ENCODE measurements around the gene ASCC3.

ASCC3 gene

GRCh38 chr6:100493206-100493888, 387.8 kb downstream of the ASCC3 start:
- no peaks in the 10 kb centered on the region for H3K4me1 Mint-ChIP-seq (ENCODE audit: low read depth)
- no peak overlapping the region for H3K27ac Mint-ChIP-seq
- peaks cover 35% of the 10 kb centered on the region for H3K27me3 Mint-ChIP-seq (ENCODE audit: low read depth)
- H3K36me3 Mint-ChIP-seq (ENCODE audit: low read depth) = no peaks in the 10 kb centered on the region
- no peak overlapping the region for H3K4me3 Mint-ChIP-seq
- H3K9me3 Mint-ChIP-seq = no peaks in the 10 kb centered on the region

DNA sequence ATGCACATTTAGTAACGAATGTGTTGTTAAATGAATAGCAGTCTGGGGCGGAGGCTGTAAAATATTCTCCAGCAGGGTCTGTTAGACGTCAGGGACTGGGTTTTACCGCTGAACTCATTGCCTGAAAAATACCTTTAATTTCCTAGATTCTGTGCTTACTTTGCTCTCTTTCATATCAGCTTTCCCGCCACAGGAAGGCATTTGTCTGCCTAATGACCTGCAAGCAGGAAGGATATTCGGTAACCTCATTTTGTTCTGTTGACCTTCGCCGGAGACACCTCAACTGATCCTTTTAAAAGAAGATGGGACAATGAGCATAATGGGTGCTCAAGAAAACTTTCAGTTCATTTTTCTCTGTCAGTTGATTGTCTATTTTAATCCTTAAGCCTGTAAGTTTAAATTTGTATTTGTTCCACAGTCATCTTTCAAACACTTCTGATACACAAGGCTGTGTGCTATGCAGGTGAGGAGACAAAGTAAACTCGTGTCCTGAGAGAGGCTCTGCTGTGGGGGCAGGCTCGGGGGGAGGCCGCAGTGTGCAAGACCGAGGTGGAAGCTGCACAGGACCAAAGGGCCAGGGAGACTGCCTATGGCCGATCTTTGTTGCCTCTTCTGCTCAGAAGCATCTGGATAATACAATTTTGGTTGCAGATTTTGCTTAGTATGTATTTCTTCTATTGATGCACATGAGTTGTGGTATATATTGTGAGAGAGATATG, 389.0 kb downstream of the ASCC3 start:
- H3K36me3 Mint-ChIP-seq (ENCODE audit: low read depth) = no peaks in the 10 kb centered on the region
- no peak overlapping the region for H3K27ac Mint-ChIP-seq
- peaks cover 35% of the 10 kb centered on the region for H3K27me3 Mint-ChIP-seq (ENCODE audit: low read depth)
- no peaks in the 10 kb centered on the region for H3K9me3 Mint-ChIP-seq
- no peaks in the 10 kb centered on the region for H3K4me1 Mint-ChIP-seq (ENCODE audit: low read depth)
- H3K4me3 Mint-ChIP-seq = no peak overlapping the region

GRCh38 chr6:100490065-100490464, 391.1 kb downstream of the ASCC3 start:
- Mint-ChIP-seq H3K9me3 (no peaks in the 10 kb centered on the region), H3K4me3 (no peak overlapping the region), H3K4me1 (ENCODE audit: low read depth) (no peaks in the 10 kb centered on the region), H3K27ac (no peak overlapping the region), H3K36me3 (ENCODE audit: low read depth) (no peaks in the 10 kb centered on the region), H3K27me3 (ENCODE audit: low read depth) (peaks cover 39% of the 10 kb centered on the region)

DNA sequence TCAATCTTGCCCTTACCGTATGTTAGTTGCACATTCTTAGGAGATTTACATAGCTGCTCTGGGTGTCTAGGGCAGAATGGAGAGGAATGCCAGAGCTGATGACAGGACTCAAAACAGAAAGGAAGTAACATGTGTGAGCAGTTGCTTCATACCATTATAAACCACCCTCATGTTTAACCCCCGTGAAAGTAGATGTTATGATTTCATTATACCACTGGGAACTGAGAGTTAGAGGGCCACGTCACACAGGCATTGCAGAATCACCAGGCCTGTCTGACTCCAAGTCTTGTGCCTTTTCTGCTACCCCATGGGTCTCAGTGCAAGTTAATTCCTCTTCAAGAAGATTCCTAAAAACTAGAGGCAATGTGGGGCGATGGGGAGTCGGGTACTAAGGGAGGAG, 392.9 kb downstream of the ASCC3 start:
- H3K9me3 Mint-ChIP-seq = no peaks in the 10 kb centered on the region
- no peak overlapping the region for H3K4me3 Mint-ChIP-seq
- no peaks in the 10 kb centered on the region for H3K36me3 Mint-ChIP-seq (ENCODE audit: low read depth)
- H3K27ac Mint-ChIP-seq = no peak overlapping the region
- H3K4me1 Mint-ChIP-seq (ENCODE audit: low read depth) = no peaks in the 10 kb centered on the region
- H3K27me3 Mint-ChIP-seq (ENCODE audit: low read depth) = peaks cover 29% of the 10 kb centered on the region

GRCh38 chr6:100487638-100488037, 393.5 kb downstream of the ASCC3 start:
- Mint-ChIP-seq H3K9me3 (no peaks in the 10 kb centered on the region), H3K27me3 (ENCODE audit: low read depth) (peaks cover 23% of the 10 kb centered on the region)

DNA sequence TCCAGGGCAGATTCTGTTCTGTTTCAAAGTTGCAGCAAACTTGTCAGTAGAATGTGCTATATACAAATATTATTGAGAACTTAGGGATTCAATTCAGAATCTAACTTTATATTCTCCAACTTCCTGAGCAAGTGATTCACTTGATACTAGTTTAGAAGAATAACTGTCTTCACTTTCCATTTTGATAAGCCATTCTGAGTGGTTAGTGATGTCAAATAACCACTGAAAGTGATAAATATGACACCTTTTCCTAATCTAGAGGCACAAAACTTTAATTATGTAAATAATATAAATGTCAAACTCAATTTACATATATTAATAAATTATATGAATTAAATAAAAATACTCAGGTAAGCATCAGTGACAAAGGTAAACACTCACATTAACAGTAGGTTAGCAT, 395.9 kb downstream of the ASCC3 start:
- Mint-ChIP-seq H3K9me3 (no peaks in the 10 kb centered on the region), H3K27me3 (ENCODE audit: low read depth) (peaks cover 15% of the 10 kb centered on the region), H3K4me3 (no peak overlapping the region), H3K36me3 (ENCODE audit: low read depth) (no peaks in the 10 kb centered on the region), H3K27ac (no peak overlapping the region), H3K4me1 (ENCODE audit: low read depth) (no peaks in the 10 kb centered on the region)

More at GRCh38 chr6:100487638-100488037, 393.5 kb downstream of the ASCC3 start:
- Mint-ChIP-seq H3K4me1 (ENCODE audit: low read depth) (no peaks in the 10 kb centered on the region), H3K36me3 (ENCODE audit: low read depth) (no peaks in the 10 kb centered on the region), H3K27ac (no peak overlapping the region), H3K4me3 (no peak overlapping the region)

DNA sequence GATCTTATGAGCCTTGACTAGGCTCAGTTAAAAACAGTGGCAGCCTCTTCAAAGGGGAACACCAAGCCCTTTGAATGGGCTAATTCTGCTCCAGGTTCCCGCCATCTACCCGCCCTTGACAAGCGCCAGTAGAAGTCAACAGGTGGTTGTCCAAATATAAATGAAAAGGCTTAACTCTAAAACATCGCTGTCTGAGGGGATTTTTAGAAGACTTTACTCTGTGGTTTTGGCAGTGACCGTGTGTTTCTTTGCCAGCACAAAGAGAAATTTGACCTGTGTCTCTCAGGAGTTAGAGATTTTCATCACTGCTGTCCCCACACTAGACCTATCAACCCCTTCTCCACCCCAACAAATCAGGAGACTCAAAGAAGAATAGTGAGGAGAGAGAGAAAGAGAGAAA, 396.7 kb downstream of the ASCC3 start:
- no peaks in the 10 kb centered on the region for H3K36me3 Mint-ChIP-seq (ENCODE audit: low read depth)
- H3K9me3 Mint-ChIP-seq = no peaks in the 10 kb centered on the region
- H3K4me3 Mint-ChIP-seq = no peak overlapping the region
- H3K27me3 Mint-ChIP-seq (ENCODE audit: low read depth) = peaks cover 13% of the 10 kb centered on the region
- no peak overlapping the region for H3K27ac Mint-ChIP-seq
- H3K4me1 Mint-ChIP-seq (ENCODE audit: low read depth) = no peaks in the 10 kb centered on the region

- H3K9me3 Mint-ChIP-seq = no peaks in the 10 kb centered on the region
- H3K36me3 Mint-ChIP-seq (ENCODE audit: low read depth) = no peaks in the 10 kb centered on the region
- H3K4me1 Mint-ChIP-seq (ENCODE audit: low read depth) = no peaks in the 10 kb centered on the region
- H3K4me3 Mint-ChIP-seq = no peak overlapping the region
- peaks cover 6% of the 10 kb centered on the region for H3K27me3 Mint-ChIP-seq (ENCODE audit: low read depth)
- H3K27ac Mint-ChIP-seq = no peak overlapping the region
Observed at GRCh38 chr6:100482698-100483097, 398.4 kb downstream of the ASCC3 start.

GRCh38 chr6:100479179-100480035, 401.7 kb downstream of the ASCC3 start:
- no peaks in the 10 kb centered on the region for H3K9me3 Mint-ChIP-seq
- H3K27ac Mint-ChIP-seq = no peak overlapping the region
- H3K4me3 Mint-ChIP-seq = no peak overlapping the region
- H3K27me3 Mint-ChIP-seq (ENCODE audit: low read depth) = peaks cover 11% of the 10 kb centered on the region
- H3K36me3 Mint-ChIP-seq (ENCODE audit: low read depth) = no peaks in the 10 kb centered on the region
- peaks cover 3% of the 10 kb centered on the region for H3K4me1 Mint-ChIP-seq (ENCODE audit: low read depth)

- Mint-ChIP-seq H3K36me3 (ENCODE audit: low read depth) (no peaks in the 10 kb centered on the region), H3K4me3 (no peak overlapping the region), H3K4me1 (ENCODE audit: low read depth) (peaks cover 12% of the 10 kb centered on the region), H3K27me3 (ENCODE audit: low read depth) (peaks cover 41% of the 10 kb centered on the region), H3K9me3 (no peaks in the 10 kb centered on the region), H3K27ac (peak overlapping the region; percentile 52)
Observed at GRCh38 chr6:100475554-100476320, 405.4 kb downstream of the ASCC3 start.

- H3K27ac Mint-ChIP-seq = peak overlapping the region; percentile 44
Observed at GRCh38 chr6:100473182-100473581, 407.9 kb downstream of the ASCC3 start.

DNA sequence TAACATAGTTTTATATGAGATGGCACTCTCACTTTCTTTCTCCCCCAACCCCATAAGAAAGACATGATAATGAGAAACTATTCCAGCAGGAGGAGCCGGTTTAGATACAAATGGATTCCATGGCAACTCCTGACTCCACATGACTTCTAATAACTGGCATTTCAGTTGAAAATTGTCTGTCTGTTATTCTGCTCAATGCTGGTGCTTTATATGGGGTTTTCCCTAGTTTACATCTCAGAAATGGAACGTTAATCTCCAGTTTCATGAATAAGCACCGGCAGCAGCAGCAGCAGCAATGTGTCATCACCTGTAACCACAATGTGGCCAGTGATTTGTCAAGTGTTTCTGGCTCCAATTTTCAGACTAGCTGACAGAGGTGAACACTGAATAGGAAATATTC, 408.5 kb downstream of the ASCC3 start:
- peaks cover 71% of the 10 kb centered on the region for H3K27me3 Mint-ChIP-seq (ENCODE audit: low read depth)

More at GRCh38 chr6:100473182-100473581, 407.9 kb downstream of the ASCC3 start:
- Mint-ChIP-seq H3K36me3 (ENCODE audit: low read depth) (peaks cover under 1% of the 10 kb centered on the region), H3K4me3 (no peak overlapping the region), H3K9me3 (no peaks in the 10 kb centered on the region), H3K4me1 (ENCODE audit: low read depth) (peaks cover 12% of the 10 kb centered on the region), H3K27me3 (ENCODE audit: low read depth) (peaks cover 66% of the 10 kb centered on the region)

DNA sequence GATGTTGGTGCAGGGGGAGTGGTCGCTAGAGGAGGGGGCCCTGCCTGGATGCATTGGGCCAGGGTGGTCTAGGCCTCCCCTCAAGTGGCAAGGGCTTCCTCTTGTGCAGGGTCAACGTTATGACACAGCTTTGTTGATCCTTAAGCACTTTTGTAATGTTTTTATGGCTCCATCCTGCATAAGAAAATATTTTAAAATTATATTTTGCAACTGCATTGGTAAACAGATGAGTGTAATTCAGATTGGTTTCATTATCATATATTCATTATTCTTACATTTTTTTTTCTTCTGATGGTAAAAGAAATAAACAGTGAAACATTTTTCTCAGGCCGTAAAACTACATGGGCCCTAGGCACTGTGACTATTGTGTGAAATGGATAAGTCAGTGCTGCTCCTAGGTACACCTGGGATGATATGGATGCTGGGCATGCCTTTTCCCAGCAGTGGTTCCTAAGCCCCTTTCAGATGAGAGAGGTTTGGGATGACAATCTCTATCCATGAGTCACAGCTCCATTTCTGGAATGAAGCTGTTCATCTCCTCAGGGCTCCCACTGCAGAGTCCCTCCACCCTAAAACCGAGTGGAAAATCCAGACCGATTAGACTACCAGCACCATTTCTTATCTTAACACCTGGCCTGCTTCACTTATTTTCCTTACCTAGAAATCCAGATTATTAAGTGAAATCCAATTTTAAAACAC, 410.6 kb downstream of the ASCC3 start:
- Mint-ChIP-seq H3K27ac (no peak overlapping the region), H3K4me3 (no peak overlapping the region), H3K9me3 (peaks cover 10% of the 10 kb centered on the region), H3K27me3 (ENCODE audit: low read depth) (peaks cover 81% of the 10 kb centered on the region), H3K4me1 (ENCODE audit: low read depth) (peaks cover 21% of the 10 kb centered on the region), H3K36me3 (ENCODE audit: low read depth) (peaks cover 10% of the 10 kb centered on the region)

More for the DNA sequence above, 408.5 kb downstream of the ASCC3 start:
- Mint-ChIP-seq H3K4me3 (no peak overlapping the region), H3K4me1 (ENCODE audit: low read depth) (peaks cover 14% of the 10 kb centered on the region), H3K9me3 (peaks cover 4% of the 10 kb centered on the region), H3K27ac (peak overlapping the region; percentile 44), H3K36me3 (ENCODE audit: low read depth) (peaks cover 4% of the 10 kb centered on the region)

All from T-helper 1 cell treated with Interleukin-12 subunit alpha and Interleukin-12 subunit beta and Interleukin-4 antibody, amounts not matched to agents 30 μg/mL and 1 μg/mL, for 36 hours (primary cell).